CD4-positive, alpha-beta T cell treated with Interferon alpha-2 for 1 hour (primary cell): ENCODE data around the gene SSR2.
"Not testable (repeated sequence)": the region's sequence is repeated elsewhere in the genome, so short reads cannot be mapped to it uniquely, and the experiment has no call there.

Source experiments
- DNase-seq, 2 donors: peaks; one replicate each; pipeline ENCODE4 v3.0.0-alpha.2; 2020 to 2022

Gene SSR2

GRCh38 chr1:156045076-156045475 lies 24.3 kb upstream of the SSR2 start:
- DNase-seq, result peak in 1 of 2 donors; percentile 8

GRCh38 chr1:156042828-156043227 lies 22.1 kb upstream of the SSR2 start:
- DNase-seq, result no peak

GRCh38 chr1:156034991-156035390 lies 14.2 kb upstream of the SSR2 start:
- not testable (repeated sequence) for DNase-seq

GRCh38 chr1:156033011-156033410 lies 12.3 kb upstream of the SSR2 start:
- DNase-seq, result no peak

GRCh38 chr1:156026588-156026987 lies 5.8 kb upstream of the SSR2 start:
- DNase-seq, result no peak

- peak; percentile 15 to 37 for DNase-seq
Measured at GRCh38 chr1:156025876-156026275, 5.1 kb upstream of the SSR2 start.

GRCh38 chr1:156024801-156025200 lies 4.0 kb upstream of the SSR2 start:
- no peak for DNase-seq

- DNase-seq, result no peak
Measured at GRCh38 chr1:156021954-156022353, 1.2 kb upstream of the SSR2 start.

- no peak for DNase-seq
Measured at GRCh38 chr1:156021093-156021428, 310 bp upstream of the SSR2 start.

- no peak for DNase-seq
Measured at GRCh38 chr1:156019946-156020292, 832 bp downstream of the SSR2 start.

GRCh38 chr1:156014829-156015228 lies 5.9 kb downstream of the SSR2 start:
- DNase-seq, result no peak

GRCh38 chr1:156012051-156012817 lies 8.5 kb downstream of the SSR2 start:
- DNase-seq, result no peak

GRCh38 chr1:156009404-156009803 lies 11.3 kb downstream of the SSR2 start:
- DNase-seq, result no peak

GRCh38 chr1:156006666-156007376 lies 13.9 kb downstream of the SSR2 start:
- DNase-seq, result no peak

GRCh38 chr1:156004843-156005584 lies 15.7 kb downstream of the SSR2 start:
- DNase-seq, result peak in 1 of 2 donors; percentile 56

- no peak for DNase-seq
Measured at GRCh38 chr1:156003923-156004188, 16.9 kb downstream of the SSR2 start.

- no peak for DNase-seq
Measured at GRCh38 chr1:156002188-156002911, 18.4 kb downstream of the SSR2 start.

- DNase-seq, result no peak
Measured at GRCh38 chr1:156001662-156002171, 19.0 kb downstream of the SSR2 start.

GRCh38 chr1:156001021-156001661 lies 19.6 kb downstream of the SSR2 start:
- DNase-seq, result no peak

- DNase-seq, result no peak
Measured at GRCh38 chr1:155999964-156000363, 20.8 kb downstream of the SSR2 start.

- DNase-seq, result no peak
Measured at GRCh38 chr1:155996166-155996565, 24.6 kb downstream of the SSR2 start.

GRCh38 chr1:155993595-155993994 lies 27.2 kb downstream of the SSR2 start:
- no peak for DNase-seq
